SKM-1 treated with dmso at 0.1 percent for 144 hours (cell line): ENCODE data around the gene SPPL3.
"Not testable (repeated sequence)": the region's sequence is repeated elsewhere in the genome, so short reads cannot be mapped to it uniquely, and the experiment has no call there.

Source experiments
- DNase-seq: peaks from one replicate; lab custom pipeline; 2025; ENCODE audit not compliant: unreplicated experiment; lab: John Stamatoyannopoulos, UW

Gene SPPL3

GRCh38 chr12:120845696-120846095, 58.5 kb downstream of the SPPL3 start:
- no peak for DNase-seq

GRCh38 chr12:120844768-120845449, 59.2 kb downstream of the SPPL3 start:
- DNase-seq = no peak

- no peak for DNase-seq
Measured at GRCh38 chr12:120844297-120844696, 59.9 kb downstream of the SPPL3 start.

DNA sequence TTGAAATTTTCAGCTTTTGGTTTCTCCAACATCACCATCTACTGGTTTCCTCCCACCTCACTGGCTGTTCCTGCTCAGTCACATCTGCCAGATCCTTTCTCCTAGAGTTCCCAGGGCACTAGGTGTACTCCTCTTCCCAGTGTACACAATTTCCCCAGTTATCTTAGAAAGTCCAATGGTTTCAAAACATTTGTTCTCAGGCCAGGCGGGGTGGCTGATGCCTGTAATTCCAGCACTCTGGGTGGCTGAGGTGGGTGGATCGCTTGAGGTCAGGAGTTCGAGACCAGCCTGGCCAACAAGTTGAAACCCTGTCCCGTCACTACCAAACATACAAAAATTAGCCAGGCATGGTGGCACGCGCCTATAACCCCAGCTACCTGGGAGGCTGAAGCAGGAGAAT, 60.7 kb downstream of the SPPL3 start:
- DNase-seq = no peak

GRCh38 chr12:120842595-120842994, 61.6 kb downstream of the SPPL3 start:
- no peak for DNase-seq

DNA sequence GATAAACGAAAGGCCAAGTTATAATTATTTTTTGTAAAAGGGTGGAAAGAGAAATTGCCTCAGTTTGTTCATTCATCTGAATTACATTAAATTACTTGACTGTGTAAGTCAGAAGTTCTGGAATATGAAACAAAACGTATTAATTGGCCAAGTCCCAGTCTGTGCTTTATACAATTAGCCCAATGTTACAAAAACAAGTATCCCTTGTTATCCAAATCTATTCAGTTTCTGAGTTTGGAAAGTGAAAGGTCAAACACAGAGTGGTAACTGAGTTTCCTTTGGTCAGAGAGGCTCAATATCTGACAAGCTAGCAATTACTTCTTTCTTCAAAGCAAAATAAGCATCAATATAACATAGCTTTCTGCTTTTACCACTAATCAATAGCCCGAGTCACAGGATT, 62.6 kb downstream of the SPPL3 start:
- no peak for DNase-seq

- DNase-seq = no peak
Measured at GRCh38 chr12:120839503-120839902, 64.7 kb downstream of the SPPL3 start.

GRCh38 chr12:120838629-120839383, 65.4 kb downstream of the SPPL3 start:
- DNase-seq = not testable (repeated sequence)

DNA sequence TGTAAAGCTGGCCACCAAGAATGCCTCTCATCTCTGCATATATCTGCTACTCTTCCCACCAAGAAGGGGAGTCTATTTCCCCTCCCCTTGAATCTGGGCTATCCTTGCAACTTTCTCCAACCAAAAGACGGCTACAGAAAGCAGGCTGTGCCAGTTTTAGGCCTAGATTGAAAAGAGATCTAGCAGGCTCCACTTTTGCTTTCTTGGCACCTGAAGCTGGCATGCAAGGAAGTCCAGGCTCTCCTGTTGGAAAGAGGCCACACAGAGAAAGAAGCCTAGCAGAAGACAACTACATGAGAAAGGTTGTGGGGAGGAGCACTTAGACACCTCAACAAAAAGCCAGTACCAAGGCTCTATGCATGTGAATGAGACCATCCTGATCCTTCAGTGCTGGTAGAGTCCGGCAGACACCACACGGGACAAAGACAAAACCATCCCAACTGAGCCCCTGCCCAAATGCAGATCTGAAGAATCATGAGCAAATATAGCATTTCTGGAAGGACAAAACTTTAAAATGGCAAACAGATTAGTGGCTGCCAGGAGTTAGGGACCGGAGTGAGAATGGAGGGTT, 68.0 kb downstream of the SPPL3 start:
- DNase-seq = no peak

DNA sequence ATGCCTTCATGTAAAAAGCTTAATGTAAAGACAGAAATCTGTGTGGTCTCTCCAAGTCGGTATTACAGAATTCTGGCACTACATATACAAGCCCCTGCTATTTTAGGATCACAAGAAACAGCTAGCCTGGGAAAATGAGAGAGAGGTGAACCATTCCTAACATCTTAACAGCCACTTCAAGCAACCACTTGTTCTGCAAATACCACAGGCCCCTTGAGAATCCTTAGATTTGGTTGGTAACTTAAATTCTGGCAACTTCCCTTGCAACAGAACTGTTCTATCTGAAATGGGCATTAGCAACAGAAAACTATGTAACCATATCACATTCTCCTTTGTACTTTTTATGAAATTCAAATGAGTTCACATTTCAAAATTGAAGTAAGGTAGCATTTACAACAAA, 68.5 kb downstream of the SPPL3 start:
- no peak for DNase-seq

DNA sequence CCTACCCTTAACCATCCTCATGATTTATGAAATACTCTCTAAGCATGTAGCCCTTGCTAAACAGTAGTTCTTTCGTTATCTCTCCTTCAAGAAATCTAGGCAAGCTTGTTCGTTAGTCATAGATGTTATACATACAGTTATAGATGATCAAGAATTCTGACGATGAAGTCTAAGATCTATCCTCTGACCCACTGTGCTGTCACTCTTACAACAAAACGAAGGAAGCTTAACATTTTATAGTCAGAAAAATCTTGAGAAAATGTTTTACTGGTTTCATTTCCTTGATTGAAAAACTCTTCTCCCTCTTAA, 68.9 kb downstream of the SPPL3 start:
- no peak for DNase-seq

DNA sequence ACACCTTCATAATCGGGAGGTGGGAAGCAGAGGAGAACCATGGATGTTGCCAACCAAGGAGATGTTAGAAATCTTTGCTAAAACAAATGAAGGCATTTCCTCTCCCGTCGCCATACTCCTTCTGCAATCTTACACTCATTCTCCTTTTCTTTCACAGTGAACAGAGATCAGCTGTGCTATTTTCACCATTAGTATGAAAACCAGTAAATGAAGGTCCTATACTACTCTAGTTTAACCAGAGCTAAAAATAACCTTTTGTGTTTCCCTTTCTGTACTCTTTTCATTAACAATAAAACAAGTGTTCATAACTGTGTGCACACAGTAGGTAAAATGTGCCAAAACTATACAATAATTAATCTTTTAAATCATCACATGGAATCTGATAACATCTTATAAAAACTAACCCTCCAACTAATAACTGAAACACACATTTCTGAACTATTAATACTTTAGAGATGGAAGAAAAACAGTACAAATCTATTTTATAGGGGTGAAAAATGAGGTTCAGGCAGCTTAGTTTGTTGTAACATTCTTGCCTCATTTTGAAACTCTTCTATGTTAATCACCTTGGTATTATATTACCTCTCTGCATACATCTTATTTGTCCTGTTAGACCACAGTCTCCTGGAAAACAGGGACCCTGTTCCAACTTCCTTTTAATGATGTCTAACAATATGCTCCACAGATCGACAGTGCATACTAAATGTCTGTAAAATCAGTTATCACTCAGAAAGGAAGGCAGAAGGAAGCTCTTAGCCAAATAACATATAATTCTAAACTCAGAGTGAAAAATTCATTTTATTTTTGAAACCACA, 69.5 kb downstream of the SPPL3 start:
- DNase-seq = no peak

DNA sequence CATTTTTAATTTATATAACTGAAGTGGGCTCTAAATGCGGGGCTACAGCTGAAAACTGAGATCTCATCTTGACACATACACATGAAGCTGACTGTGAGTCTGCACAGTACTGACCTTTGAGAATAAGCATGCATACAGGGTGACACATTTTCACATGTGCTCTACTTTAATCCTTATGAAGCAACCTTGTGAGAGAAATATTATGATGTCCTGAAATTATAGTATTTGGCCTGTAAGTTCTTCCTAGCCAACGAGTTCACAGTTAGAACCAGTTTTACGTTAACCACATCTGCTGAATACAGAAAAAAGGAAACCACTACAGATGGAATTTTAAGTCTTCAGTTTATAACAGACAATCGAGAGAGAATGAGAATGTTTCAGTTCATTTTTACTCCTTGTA, 70.3 kb downstream of the SPPL3 start:
- no peak for DNase-seq

GRCh38 chr12:120832737-120833136, 71.4 kb downstream of the SPPL3 start:
- no peak for DNase-seq

GRCh38 chr12:120831648-120832267, 72.4 kb downstream of the SPPL3 start:
- no peak for DNase-seq

DNA sequence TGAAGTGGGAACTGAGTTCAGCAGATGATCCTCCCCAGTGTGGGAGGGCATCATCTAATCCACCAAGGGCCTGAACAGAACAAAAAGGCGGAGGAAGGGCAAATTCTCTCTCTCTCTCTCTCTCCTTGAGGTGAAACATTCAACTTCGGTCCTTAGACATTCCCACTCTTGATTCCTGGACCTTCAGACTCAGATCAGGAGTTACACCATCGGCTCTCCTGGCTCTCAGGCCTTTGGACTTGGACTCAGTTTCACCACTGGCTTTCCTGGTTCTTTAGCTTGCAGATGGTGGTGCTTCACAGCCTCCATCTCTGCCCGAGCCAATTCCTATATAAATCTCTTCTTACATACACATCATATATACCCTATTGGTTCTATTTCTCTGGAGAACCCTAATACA, 73.2 kb downstream of the SPPL3 start:
- no peak for DNase-seq

- DNase-seq = no peak
Measured at GRCh38 chr12:120830052-120830940, 73.9 kb downstream of the SPPL3 start.

- no peak for DNase-seq
Measured at GRCh38 chr12:120826335-120826734, 77.8 kb downstream of the SPPL3 start.

DNA sequence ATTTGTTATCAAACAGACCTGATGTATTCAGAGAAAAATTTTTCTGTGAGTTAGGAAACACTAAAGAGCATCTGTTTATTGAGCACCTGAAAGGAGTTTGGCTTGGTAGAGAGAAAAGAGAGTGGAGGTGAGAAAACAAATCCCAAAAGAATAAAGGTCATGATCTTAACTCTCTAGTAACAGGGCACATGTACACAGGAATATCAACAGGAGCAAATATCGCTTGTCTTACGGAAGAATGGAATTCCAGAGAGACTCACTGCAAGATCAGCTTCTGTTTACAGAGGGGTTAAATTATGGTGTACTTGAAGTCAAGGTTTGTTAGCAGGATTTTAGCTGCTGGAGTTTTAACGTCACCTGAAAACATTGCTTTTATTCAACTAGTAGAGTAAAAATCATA, 78.8 kb downstream of the SPPL3 start:
- DNase-seq = no peak

- no peak for DNase-seq
Measured at GRCh38 chr12:120822832-120823503, 81.2 kb downstream of the SPPL3 start.
